A549 (cell line): Measurements from ENCODE around the gene THUMPD3. TPM values are rescaled to one million over a fixed set of nuclear protein-coding genes. Genes with fewer than 3 reads are reported as not detected.

Experiments used
- ATAC-seq, 2 experiments: fragments of 200-7000 bp in 1 of 2; fragments of >200 bp in 1 of 2; cut with Nextera tagmentation in 1 of 2; cut with Tn5 transposase in 1 of 2; 3 replicates each; pipeline versions ENCODE4 v1.8.0 to v1.9.1; 2018 to 2020; ENCODE audit warnings: mild to moderate bottlenecking in 1 of 2, moderate library complexity in 1 of 2
- CTCF ChIA-PET: fragments of 300-600 bp; sonication (Branson Sonifier 250); formaldehyde crosslinking; extraction: SDS; loops from one replicate; lab custom pipeline; 2021; ENCODE audit warnings: antibody characterized with exemption, inconsistent platforms; lab: Yijun Ruan, JAX
- POLR2A ChIA-PET: fragments of 350-600 bp; formaldehyde crosslinking; extraction: SDS; loops from one replicate; lab custom pipeline; 2021; ENCODE audit warnings: antibody characterized with exemption, inconsistent platforms; lab: Yijun Ruan, JAX
- DNase-seq, 2 experiments: peaks; one replicate each; pipeline versions ENCODE4 v3.0.0 to v3.0.0-alpha.2; 2011 to 2016; ENCODE audit warnings: low read depth in 1 of 2, low spot score in 1 of 2
- FAIRE-seq: peaks from 2 replicates; lab custom pipeline; 2011; peaks lifted over from hg19 to GRCh38; lab: Jason Lieb, UNC
- H3K27ac ChIP-seq, 2 experiments: fragments of >200 bp; sonication (Bioruptor Twin); formaldehyde crosslinking; 3 replicates each; pipeline ENCODE4 v1.5.1; 2016 to 2017
- H3K4me1 ChIP-seq: fragments of >200 bp; sonication (Bioruptor Twin); formaldehyde crosslinking; 3 replicates; pipeline ENCODE4 v1.6.1; 2016
- H3K4me2 ChIP-seq: fragments of >200 bp; sonication (Bioruptor Twin); formaldehyde crosslinking; 3 replicates; pipeline ENCODE4 v1.6.1; 2016
- H3K4me3 ChIP-seq: fragments of >200 bp; sonication (Bioruptor Twin); formaldehyde crosslinking; 3 replicates; pipeline ENCODE4 v1.5.1; 2016
- H3K9me3 ChIP-seq: fragments of >200 bp; sonication (Bioruptor Twin); formaldehyde crosslinking; 3 replicates; pipeline ENCODE4 v1.6.1; 2016
- ATOH8 ChIP-seq: fragments of 250-450 bp; sonication (Bioruptor Pico); IDR thresholded peaks from 2 replicates; pipeline ENCODE4 v1.5.0; 2020; ENCODE audit warnings: low read depth, mild to moderate bottlenecking, moderate library complexity
- BHLHE40 ChIP-seq: IDR thresholded peaks from 2 replicates; pipeline ENCODE4 v1.6.1; 2012; ENCODE audit warnings: low read depth, low read length, inconsistent platforms
- CBX2 ChIP-seq: fragments of 200-600 bp; sonication (generic); IDR thresholded peaks from 2 replicates; pipeline ENCODE4 v1.6.1; 2016; ENCODE audit warnings: low read depth, mild to moderate bottlenecking, borderline replicate concordance
- CHD2 ChIP-seq: fragments of 150-350 bp; IDR thresholded peaks from 2 replicates; pipeline ENCODE4 v1.6.1; 2014; ENCODE audit warnings: low read length; ENCODE audit not compliant: partially characterized antibody
- E2F6 ChIP-seq: IDR thresholded peaks from 2 replicates; pipeline ENCODE4 v1.6.1; 2012; ENCODE audit warnings: low read depth, borderline replicate concordance
- EHF ChIP-seq: fragments of 250-450 bp; sonication (Bioruptor Pico); IDR thresholded peaks from 2 replicates; pipeline ENCODE4 v1.5.0; 2020; ENCODE audit warnings: mild to moderate bottlenecking
- EHMT2 ChIP-seq: fragments of 200-600 bp; sonication (generic); IDR thresholded peaks from 2 replicates; pipeline ENCODE4 v1.6.1; 2016; ENCODE audit warnings: antibody characterized with exemption, low read depth, mild to moderate bottlenecking, moderate library complexity
- ESRRA ChIP-seq: fragments of 150-350 bp; IDR thresholded peaks from 2 replicates; pipeline ENCODE4 v1.6.1; 2014; ENCODE audit warnings: mild to moderate bottlenecking, low read length, borderline replicate concordance
- FOSB ChIP-seq: fragments of 250-450 bp; sonication (Bioruptor Pico); IDR thresholded peaks from 2 replicates; pipeline ENCODE4 v1.5.0; 2020; ENCODE audit warnings: mild to moderate bottlenecking, moderate library complexity
- FOSL2 ChIP-seq, 2 experiments: fragments of 450-650 bp in 1 of 2; fragments of >200 bp in 1 of 2; sonication (Bioruptor Twin) in 1 of 2; formaldehyde crosslinking; IDR thresholded peaks; 2 replicates each; pipeline versions ENCODE4 v1.5.0 to v1.6.1; 2016 to 2020; ENCODE audit warnings: mild to moderate bottlenecking in 1 of 2, moderate library complexity in 1 of 2
- HMGXB4 ChIP-seq: fragments of 250-450 bp; sonication (Bioruptor Pico); IDR thresholded peaks from 2 replicates; pipeline ENCODE4 v1.5.0; 2021; ENCODE audit warnings: mild to moderate bottlenecking, moderate library complexity, borderline replicate concordance
- HOXA7 ChIP-seq: fragments of 250-450 bp; sonication (Bioruptor Pico); IDR thresholded peaks from 2 replicates; pipeline ENCODE4 v1.5.0; 2020; ENCODE audit warnings: mild to moderate bottlenecking, moderate library complexity
- HOXB5 ChIP-seq: fragments of 250-450 bp; sonication (Bioruptor Pico); IDR thresholded peaks from 2 replicates; pipeline ENCODE4 v1.5.0; 2020; ENCODE audit warnings: mild to moderate bottlenecking, moderate library complexity
- JUN ChIP-seq, 2 experiments: fragments of >200 bp; sonication (Bioruptor Twin); formaldehyde crosslinking; IDR thresholded peaks; 2 replicates in 1 of 2; 3 replicates in 1 of 2; pipeline ENCODE4 v1.6.1; 2016 to 2017
- JUNB ChIP-seq: fragments of >200 bp; sonication (Bioruptor Twin); formaldehyde crosslinking; IDR thresholded peaks from 2 replicates; pipeline ENCODE4 v1.6.1; 2016
- MAFK ChIP-seq: fragments of 450-650 bp; IDR thresholded peaks from 2 replicates; pipeline ENCODE4 v1.6.1; 2014; ENCODE audit not compliant: partially characterized antibody
- MAX ChIP-seq: IDR thresholded peaks from 2 replicates; pipeline ENCODE4 v1.6.1; 2012
- MAZ ChIP-seq: fragments of 150-350 bp; IDR thresholded peaks from 2 replicates; pipeline ENCODE4 v1.6.1; 2014; ENCODE audit warnings: antibody characterized with exemption, low read depth, low read length, borderline replicate concordance
- MYC ChIP-seq: IDR thresholded peaks from 2 replicates; pipeline ENCODE4 v1.6.1; 2012; ENCODE audit warnings: mild to moderate bottlenecking, inconsistent platforms, low read length, improper control_type of control experiment, borderline replicate concordance
- NFE2L2 ChIP-seq: fragments of 150-350 bp; conservative IDR thresholded peaks from 2 replicates; pipeline ENCODE4 v1.6.1; 2014; ENCODE audit warnings: low read length
- PBX3 ChIP-seq: IDR thresholded peaks from 2 replicates; pipeline ENCODE4 v1.6.1; 2012
- PHF8 ChIP-seq: fragments of 200-600 bp; sonication (generic); IDR thresholded peaks from 2 replicates; pipeline ENCODE4 v1.6.1; 2016; ENCODE audit warnings: low read depth, mild to moderate bottlenecking, antibody characterized with exemption, moderate library complexity, borderline replicate concordance
- RAD21 ChIP-seq, 2 experiments: fragments of >200 bp in 1 of 2; sonication (Bioruptor Twin) in 1 of 2; formaldehyde crosslinking in 1 of 2; IDR thresholded peaks in 1 of 2; conservative IDR thresholded peaks in 1 of 2; 2 replicates in 1 of 2; 3 replicates in 1 of 2; pipeline ENCODE4 v1.6.1; 2012 to 2018; ENCODE audit warnings: inconsistent platforms in 1 of 2
- RCOR1 ChIP-seq: fragments of 150-350 bp; IDR thresholded peaks from 2 replicates; pipeline ENCODE4 v1.6.1; 2014; ENCODE audit warnings: antibody characterized with exemption, low read length, low read depth
- REST ChIP-seq: fragments of 200-600 bp; sonication (generic); IDR thresholded peaks from 2 replicates; pipeline ENCODE4 v1.6.1; 2016; ENCODE audit warnings: antibody characterized with exemption, mild to moderate bottlenecking, moderate library complexity
- RNF2 ChIP-seq: fragments of 200-600 bp; sonication (generic); IDR thresholded peaks from 2 replicates; pipeline ENCODE4 v1.6.1; 2016; ENCODE audit warnings: low read depth, mild to moderate bottlenecking, antibody characterized with exemption, moderate library complexity, borderline replicate concordance
- SREBF2 ChIP-seq: fragments of 450-650 bp; IDR thresholded peaks from 2 replicates; pipeline ENCODE4 v1.6.1; 2014; ENCODE audit warnings: mild to moderate bottlenecking, moderate library complexity
- TFCP2L1 ChIP-seq: fragments of 250-450 bp; sonication (Bioruptor Pico); IDR thresholded peaks from 2 replicates; pipeline ENCODE4 v1.5.0; 2021; ENCODE audit warnings: mild to moderate bottlenecking
- TP53 ChIP-seq: fragments of 250-450 bp; sonication (Bioruptor Pico); IDR thresholded peaks from 2 replicates; pipeline ENCODE4 v1.5.0; 2021; ENCODE audit warnings: mild to moderate bottlenecking, moderate library complexity
- ZFP36 ChIP-seq: fragments of 450-650 bp; IDR thresholded peaks from 2 replicates; pipeline ENCODE4 v1.6.1; 2014; ENCODE audit warnings: borderline replicate concordance; ENCODE audit not compliant: partially characterized antibody
- ZSCAN20 ChIP-seq: fragments of 250-450 bp; sonication (Bioruptor Pico); IDR thresholded peaks from 2 replicates; pipeline ENCODE4 v1.8.0; 2022; ENCODE audit warnings: mild to moderate bottlenecking, moderate library complexity
- whole genome bisulfite sequencing: methylation state at CpG from one replicate; pipeline ENCODE4 v1.1.6; 2017; ENCODE audit errors: missing lambda C conversion rate; 5-methylcytosine and 5-hydroxymethylcytosine counted together
- polyA plus RNA-seq, 4 experiments: library from polyadenylated mRNA; depleted of rRNA in 3 of 4; stranded (reverse); fragments of >200 nt; fragmentation: RNase III in 1 of 4; extraction: RNeasy Plus Mini Kit Qiagen cat#74134 plus additional on column Dnase treatment in 1 of 4; gene quantifications; 2 replicates in 3 of 4; 3 replicates in 1 of 4; pipeline ENCODE4 v1.2.3, GENCODE V29; 2011 to 2017

Gene THUMPD3
- polyA plus RNA-seq, 2 of the 4 experiments (the other 2 are of a cell fraction): 53.9 to 86.0 TPM

GRCh38 chr3:9396632-9397331 lies 33.9 kb downstream of the THUMPD3 start:
- Histone ChIP-seq H3K4me2 (peak overlapping the region; percentile 94), H3K27ac (peak overlapping the region; percentile 99 to 100), H3K9me3 (no peaks in the 10 kb centered on the region), H3K4me3 (peak overlapping the region; percentile 84), H3K4me1 (peaks cover 56% of the 10 kb centered on the region)
- 2% methylated on average over 32 of the region's 71 CpGs for WGBS
- DNase-seq (peak; percentile 88 to 99), FAIRE-seq (no peak), ATAC-seq (peak; percentile 72 to 88)
- ChIA-PET POLR2A (interaction anchor here (0.5 to 4.5 kb wide), 28 partner anchors 8 to 656 kb away, joined by 3 to 62 read pairs (median 4); partner anchors contain the start of gene THUMPD3), CTCF (interaction anchor here (0.9 to 1.7 kb wide), 2 partner anchors 28 to 43 kb away, joined by 4 to 5 read pairs; no protein-coding TSS in a partner anchor)
- TF ChIP-seq HOXB5 (peak; percentile 71; the same call in 1 of the 2 replicates), ZSCAN20 (CRISPR knock-in tag) (no peak), RNF2 (no peak), TFCP2L1 (CRISPR knock-in tag) (peak; percentile 99), ESRRA (no peak), HMGXB4 (peak; percentile 52; the same call in 1 of the 2 replicates), BHLHE40 (peak; percentile 75), JUNB (no peak), PHF8 (peak; percentile 91; the same call in 1 of the 2 replicates), SREBF2 (no peak), JUN (IDR thresholded peaks at IDR 0.05) (peak in 1 of 2 experiments; percentile 18; a peak in 2 of 5 replicates), RCOR1 (no peak), ZFP36 (no peak), EHMT2 (no peak), MAZ (0 out of 2 replicates have a peak, but pooled peaks have one; percentile 34), MYC (peak; percentile 84), HOXA7 (CRISPR knock-in tag) (peak; percentile 99), RAD21 (conservative IDR thresholded peaks at IDR 0.05 in 1 of 2, IDR thresholded peaks at IDR 0.05 in 1 of 2) (no peak), CBX2 (no peak), NFE2L2 (no peak), ATOH8 (CRISPR knock-in tag) (0 out of 2 replicates have a peak, but pooled peaks have one; percentile 10), EHF (CRISPR knock-in tag) (peak; percentile 85), E2F6 (peak; percentile 94), MAX (peak; percentile 61), MAFK (no peak), FOSB (CRISPR knock-in tag) (peak; percentile 98), FOSL2 (IDR thresholded peaks at IDR 0.05) (no peak), FOSL2 (CRISPR knock-in tag; IDR thresholded peaks at IDR 0.05) (peak; percentile 55), CHD2 (peak; percentile 91), PBX3 (peak; percentile 92), TP53 (CRISPR knock-in tag) (peak; percentile 99), REST (peak; percentile 89)
